HG02938 (cell line): ENCODE results near the gene SCN5A.

Source experiments
- ATAC-seq: cut with Tn5 transposase; IDR thresholded peaks from one replicate; pipeline ENCODE4 v1.9.1; 2021; ENCODE audit warnings: mild to moderate bottlenecking, moderate library complexity; ENCODE audit not compliant: unreplicated experiment

Gene SCN5A

GRCh38 chr3:38649500-38650247 is at the start of gene SCN5A:
Gene SCN5A, minus strand, starts transcription at chr3:38649687. Its CDS starts 16,380 bp downstream, at chr3:38633307.
- no peak for ATAC-seq

- ATAC-seq = no peak
These were observed 49.3 kb upstream of the SCN5A start for GRCh38 chr3:38698760-38699159.

- no peak for ATAC-seq
These were observed 48.6 kb upstream of the SCN5A start for GRCh38 chr3:38698061-38698460.

- no peak for ATAC-seq
These were observed 46.5 kb upstream of the SCN5A start for GRCh38 chr3:38696034-38696433.

GRCh38 chr3:38690185-38690584 is 40.7 kb upstream of the SCN5A start:
- ATAC-seq = no peak

GRCh38 chr3:38689774-38690173 is 40.3 kb upstream of the SCN5A start:
- no peak for ATAC-seq

- no peak for ATAC-seq
These were observed 39.9 kb upstream of the SCN5A start for GRCh38 chr3:38689346-38689745.

- ATAC-seq = no peak
These were observed 37.8 kb upstream of the SCN5A start for GRCh38 chr3:38687321-38687720.

GRCh38 chr3:38684546-38684945 is 35.1 kb upstream of the SCN5A start:
- ATAC-seq = no peak

- no peak for ATAC-seq
These were observed 20.2 kb upstream of the SCN5A start for GRCh38 chr3:38669668-38670067.

- no peak for ATAC-seq
These were observed 13.1 kb upstream of the SCN5A start for GRCh38 chr3:38662544-38662943.

- no peak for ATAC-seq
These were observed 9.4 kb upstream of the SCN5A start for GRCh38 chr3:38658841-38659240.

GRCh38 chr3:38657369-38657768 is 7.9 kb upstream of the SCN5A start:
- no peak for ATAC-seq

GRCh38 chr3:38655708-38656300 is 6.3 kb upstream of the SCN5A start:
- ATAC-seq = no peak

- ATAC-seq = no peak
These were observed 4.4 kb upstream of the SCN5A start for GRCh38 chr3:38653685-38654537.

- ATAC-seq = no peak
These were observed 3.4 kb upstream of the SCN5A start for GRCh38 chr3:38652934-38653333.

GRCh38 chr3:38651153-38651789 is 1.8 kb upstream of the SCN5A start:
- peak; percentile 72 for ATAC-seq

GRCh38 chr3:38650248-38650951 is 913 bp upstream of the SCN5A start:
- ATAC-seq = no peak

GRCh38 chr3:38648659-38649499 is 608 bp downstream of the SCN5A start:
- ATAC-seq = no peak
